SU-DHL-6 (cell line): ENCODE results near the gene NQO2.

Source experiments
- H2AFZ ChIP-seq: fragments of 200-600 bp; sonication (generic); 2 replicates; pipeline ENCODE4 v1.6.1; 2014; ENCODE audit warnings: low read depth, mild to moderate bottlenecking, moderate library complexity, mixed read lengths, antibody characterized with exemption, low read length; ENCODE audit not compliant: severe bottlenecking
- H3F3A ChIP-seq: fragments of 200-600 bp; shearing (Covaris generic); 2 replicates; pipeline ENCODE4 v1.6.0; 2016; ENCODE audit warnings: antibody characterized with exemption, mild to moderate bottlenecking; ENCODE audit not compliant: insufficient read depth
- H3K27ac ChIP-seq: fragments of 200-600 bp; sonication (generic); 2 replicates; pipeline ENCODE4 v1.5.1; 2016; ENCODE audit warnings: low read depth, mild to moderate bottlenecking, low read length, moderate library complexity, mixed read lengths
- H3K27me3 ChIP-seq: fragments of 200-600 bp; sonication (generic), shearing (Covaris generic); 2 replicates; pipeline ENCODE4 v1.6.0; 2014; ENCODE audit warnings: mild to moderate bottlenecking, low read length
- H3K36me3 ChIP-seq: fragments of 200-600 bp; sonication (generic); 2 replicates; pipeline ENCODE4 v1.6.1; 2014; ENCODE audit warnings: mild to moderate bottlenecking, low read length, mixed read lengths
- H3K4me2 ChIP-seq: fragments of 300-600, 200-600 bp; shearing (Covaris generic), sonication (generic); 2 replicates; pipeline ENCODE4 v1.6.0; 2014; ENCODE audit warnings: low read length, low read depth, mild to moderate bottlenecking; ENCODE audit not compliant: poor library complexity, severe bottlenecking
- H3K4me3 ChIP-seq: fragments of 200-600 bp; sonication (generic); 2 replicates; pipeline ENCODE4 v1.5.1; 2014; ENCODE audit warnings: antibody characterized with exemption, low read length, mild to moderate bottlenecking, mixed read lengths; ENCODE audit not compliant: insufficient read depth, poor library complexity, severe bottlenecking
- H3K79me2 ChIP-seq: fragments of 200-600 bp; sonication (generic); 2 replicates; pipeline ENCODE4 v1.6.1; 2014; ENCODE audit warnings: mild to moderate bottlenecking, low read length, moderate library complexity; ENCODE audit not compliant: insufficient read depth
- H3K9ac ChIP-seq: fragments of 200-600 bp; sonication (generic); 2 replicates; pipeline ENCODE4 v1.7.0; 2014; ENCODE audit warnings: mild to moderate bottlenecking, low read length
- H3K9me2 ChIP-seq: fragments of 200-600 bp; sonication (generic); replicated peaks from 2 replicates; pipeline ENCODE4 v1.6.1; 2014; ENCODE audit warnings: low read length; ENCODE audit not compliant: insufficient read depth
- H3K9me3 ChIP-seq: fragments of 200-600 bp; sonication (generic); 2 replicates; pipeline ENCODE4 v1.6.1; 2014; ENCODE audit warnings: low read length, mixed read lengths; ENCODE audit not compliant: insufficient read depth
- H4K20me1 ChIP-seq: fragments of 200-600 bp; sonication (generic); 2 replicates; pipeline ENCODE4 v1.6.1; 2014; ENCODE audit warnings: low read depth, mild to moderate bottlenecking, antibody characterized with exemption, low read length, moderate library complexity, mixed read lengths
- EZH2phosphoT487 ChIP-seq: fragments of 200-600 bp; sonication (generic), shearing (Covaris generic); conservative IDR thresholded peaks from 2 replicates; pipeline ENCODE4 v1.6.1; 2018; ENCODE audit warnings: mild to moderate bottlenecking, antibody characterized with exemption, low read length, moderate library complexity, mixed read lengths
- TF ChIP-seq, protein P1 (sequence below): fragments of 200-600 bp; sonication (generic); IDR thresholded peaks from one replicate; pipeline ENCODE4 v1.5.1; 2017; ENCODE audit warnings: antibody characterized with exemption, mild to moderate bottlenecking, low read length, moderate library complexity; ENCODE audit not compliant: insufficient read depth, poor library complexity, severe bottlenecking

NQO2 gene

DNA sequence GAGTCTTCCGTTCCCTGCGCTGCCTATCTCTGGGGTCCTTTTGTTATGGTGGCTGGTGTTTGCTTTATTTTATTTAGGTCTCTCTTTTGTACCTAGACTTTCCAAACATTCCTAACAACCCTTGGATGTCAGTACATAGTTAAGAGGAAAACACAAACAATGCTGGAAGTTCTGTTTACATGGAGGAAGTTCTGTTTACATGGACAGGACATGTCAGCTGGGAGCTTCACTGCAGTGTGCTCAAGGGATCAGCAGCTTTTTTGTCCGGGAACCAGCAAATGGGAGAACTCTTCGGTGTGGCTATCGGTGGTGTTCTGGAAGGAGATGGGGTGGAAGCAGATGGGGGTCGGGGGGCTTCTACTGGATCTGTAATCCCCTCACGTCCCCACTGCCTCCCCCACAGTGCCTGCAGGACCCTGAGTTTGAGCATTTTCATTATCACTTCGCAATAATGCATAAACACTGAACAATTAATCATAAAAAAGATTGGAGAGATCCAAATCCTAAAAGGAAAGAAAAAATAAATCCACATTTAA is 31.0 kb upstream of the NQO2 start:
- Histone ChIP-seq H3K9me3 (no peaks in the 10 kb centered on the region), H3K4me2 (no peak overlapping the region), H3K79me2 (no peaks in the 10 kb centered on the region)

DNA sequence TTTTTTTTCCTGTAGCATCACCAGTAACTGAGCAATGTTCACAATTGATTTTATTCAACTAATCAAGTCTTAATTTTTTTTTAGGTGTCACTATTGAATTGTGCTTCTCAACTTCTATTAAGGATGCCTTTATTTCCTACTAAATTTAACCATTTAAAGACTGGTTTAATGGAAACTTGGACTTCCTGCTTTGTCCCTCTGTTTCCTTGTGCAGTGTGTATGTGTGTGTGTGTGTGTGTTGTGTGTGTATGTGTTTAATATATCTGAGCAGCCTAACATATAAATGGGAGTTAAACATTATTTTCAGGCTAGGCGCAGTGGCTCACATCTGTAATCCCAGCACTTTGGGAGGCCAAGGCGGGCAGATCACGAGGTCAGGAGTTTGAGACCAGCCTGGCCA is 30.1 kb upstream of the NQO2 start:
- Histone ChIP-seq H3K27ac (no peak overlapping the region), H3K79me2 (no peaks in the 10 kb centered on the region), H3K4me2 (no peak overlapping the region), H3K9ac (no peak overlapping the region), H3K4me3 (no peak overlapping the region), H3K9me3 (no peaks in the 10 kb centered on the region), H2AFZ (no peak overlapping the region), H4K20me1 (no peaks in the 10 kb centered on the region), H3K9me2 (no peaks in the 10 kb centered on the region), H3K27me3 (no peaks in the 10 kb centered on the region), H3K36me3 (no peaks in the 10 kb centered on the region), H3F3A (peaks cover 13% of the 10 kb centered on the region)
- TF ChIP-seq EZH2phosphoT487 = no peak
- TF ChIP-seq, protein P1, sequence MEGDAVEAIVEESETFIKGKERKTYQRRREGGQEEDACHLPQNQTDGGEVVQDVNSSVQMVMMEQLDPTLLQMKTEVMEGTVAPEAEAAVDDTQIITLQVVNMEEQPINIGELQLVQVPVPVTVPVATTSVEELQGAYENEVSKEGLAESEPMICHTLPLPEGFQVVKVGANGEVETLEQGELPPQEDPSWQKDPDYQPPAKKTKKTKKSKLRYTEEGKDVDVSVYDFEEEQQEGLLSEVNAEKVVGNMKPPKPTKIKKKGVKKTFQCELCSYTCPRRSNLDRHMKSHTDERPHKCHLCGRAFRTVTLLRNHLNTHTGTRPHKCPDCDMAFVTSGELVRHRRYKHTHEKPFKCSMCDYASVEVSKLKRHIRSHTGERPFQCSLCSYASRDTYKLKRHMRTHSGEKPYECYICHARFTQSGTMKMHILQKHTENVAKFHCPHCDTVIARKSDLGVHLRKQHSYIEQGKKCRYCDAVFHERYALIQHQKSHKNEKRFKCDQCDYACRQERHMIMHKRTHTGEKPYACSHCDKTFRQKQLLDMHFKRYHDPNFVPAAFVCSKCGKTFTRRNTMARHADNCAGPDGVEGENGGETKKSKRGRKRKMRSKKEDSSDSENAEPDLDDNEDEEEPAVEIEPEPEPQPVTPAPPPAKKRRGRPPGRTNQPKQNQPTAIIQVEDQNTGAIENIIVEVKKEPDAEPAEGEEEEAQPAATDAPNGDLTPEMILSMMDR = no peak

More for the DNA sequence above, 31.0 kb upstream of the NQO2 start:
- no peak overlapping the region for H2AFZ ChIP-seq
- no peak for TF ChIP-seq EZH2phosphoT487
- TF ChIP-seq, protein P1 = no peak
- H3F3A ChIP-seq = peaks cover 13% of the 10 kb centered on the region
- H3K27ac ChIP-seq = no peak overlapping the region
- no peak overlapping the region for H3K9ac ChIP-seq
- no peaks in the 10 kb centered on the region for H3K9me2 ChIP-seq
- H3K4me3 ChIP-seq = no peak overlapping the region
- H4K20me1 ChIP-seq = no peaks in the 10 kb centered on the region
- no peaks in the 10 kb centered on the region for H3K27me3 ChIP-seq
- no peaks in the 10 kb centered on the region for H3K36me3 ChIP-seq

DNA sequence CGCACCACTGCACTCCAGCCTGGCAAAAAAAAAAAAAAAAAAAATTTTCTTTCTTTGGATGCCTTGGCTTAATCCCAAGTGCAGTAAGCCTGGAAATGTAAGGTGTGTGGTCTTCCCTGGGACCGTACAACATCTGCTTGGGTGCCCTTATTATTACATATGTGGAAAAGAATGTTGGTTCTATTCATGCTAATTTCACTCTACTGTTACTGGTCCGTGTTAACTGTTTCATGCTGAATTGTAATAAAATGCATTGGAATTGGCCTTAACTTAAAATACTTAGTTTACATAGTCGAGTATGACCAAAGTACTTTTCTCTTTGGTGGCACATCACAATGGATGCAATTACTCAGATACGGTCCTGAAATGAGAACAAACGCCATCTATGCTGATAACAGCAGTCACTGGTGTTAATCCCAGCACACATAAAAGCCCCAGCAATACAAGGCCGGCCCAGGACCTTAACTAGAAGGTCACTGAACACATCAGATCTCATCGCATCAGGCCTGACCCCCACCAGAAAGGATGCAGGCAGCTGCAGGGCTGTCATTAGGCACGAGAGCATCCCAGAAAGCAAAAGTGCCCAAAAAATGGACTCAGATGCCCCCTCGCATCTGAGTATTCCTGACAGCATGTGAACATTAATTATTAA is 29.5 kb upstream of the NQO2 start:
- Histone ChIP-seq H3K4me2 (peak overlapping the region; percentile 69), H3K79me2 (no peaks in the 10 kb centered on the region), H3K27ac (no peak overlapping the region), H4K20me1 (no peaks in the 10 kb centered on the region), H3K4me3 (no peak overlapping the region), H3K9me2 (no peaks in the 10 kb centered on the region), H3K9ac (no peak overlapping the region), H3F3A (peaks cover 13% of the 10 kb centered on the region), H2AFZ (no peak overlapping the region), H3K36me3 (no peaks in the 10 kb centered on the region), H3K9me3 (no peaks in the 10 kb centered on the region), H3K27me3 (no peaks in the 10 kb centered on the region)
- TF ChIP-seq, protein P1 = no peak
- TF ChIP-seq EZH2phosphoT487 = no peak
